Kidney (tissue), 14 donors: ENCODE data around the gene ZNF692. TPM values are rescaled to one million over a fixed set of nuclear protein-coding genes. Genes with fewer than 3 reads are reported as not detected.

Source experiments
- DNase-seq, 5 donors: peaks; one replicate each; pipeline ENCODE4 v3.0.0-alpha.2; 2013 to 2020
- FAIRE-seq: peaks from 2 replicates; lab custom pipeline; 2012; peaks lifted over from hg19 to GRCh38; lab: Jason Lieb, UNC
- H3K27ac ChIP-seq, 2 donors: one replicate each; pipeline ENCODE4 v1.7.0; 2013; ENCODE audit warnings: low read depth in 2 of 2, low read length in 2 of 2, inconsistent platforms in 1 of 2
- H3K27me3 ChIP-seq: one replicate; pipeline ENCODE4 v1.7.1; 2013; ENCODE audit warnings: low read length, inconsistent platforms; ENCODE audit not compliant: control insufficient read depth, insufficient read depth
- H3K36me3 ChIP-seq, 3 donors: one replicate each; pipeline versions ENCODE4 v1.7.0 to v1.7.1; 2013; ENCODE audit warnings: low read length in 3 of 3, control low read depth in 1 of 3, inconsistent platforms in 1 of 3; ENCODE audit not compliant: insufficient read depth in 3 of 3, control insufficient read depth in 2 of 3
- H3K4me1 ChIP-seq, 3 donors: one replicate each; pipeline versions ENCODE4 v1.7.0 to v1.7.1; 2013; ENCODE audit warnings: low read length in 3 of 3, inconsistent platforms in 1 of 3, low read depth in 1 of 3; ENCODE audit not compliant: control insufficient read depth in 2 of 3, insufficient read depth in 2 of 3
- H3K4me3 ChIP-seq, 3 donors: one replicate each; pipeline versions ENCODE4 v1.7.0 to v1.8.1; 2013; ENCODE audit warnings: low read length in 3 of 3, control low read depth in 1 of 3, inconsistent platforms in 1 of 3
- H3K9ac ChIP-seq, 3 donors: one replicate each; pipeline versions ENCODE4 v1.7.0 to v1.7.1; 2013; ENCODE audit warnings: low read length in 3 of 3, control low read depth in 1 of 3, inconsistent platforms in 1 of 3
- H3K9me3 ChIP-seq, 3 donors: one replicate each; pipeline versions ENCODE4 v1.7.0 to v1.7.1; 2013; ENCODE audit warnings: low read length in 3 of 3, control low read depth in 1 of 3, inconsistent platforms in 1 of 3; ENCODE audit not compliant: control insufficient read depth in 2 of 3, insufficient read depth in 1 of 3
- CTCF ChIP-seq: IDR thresholded peaks from 3 replicates; pipeline ENCODE4 v1.5.1; 2012; ENCODE audit warnings: mild to moderate bottlenecking, moderate library complexity, borderline replicate concordance; ENCODE audit not compliant: insufficient read depth; ENCODE audit errors: extremely low read depth
- intact Hi-C: fragments of 100-400 bp; cut with DNase I; formaldehyde crosslinking; loops from one replicate; pipeline ENCODE4 v1.11.1; 2022
- polyA plus RNA-seq: library from polyadenylated mRNA; stranded (reverse); fragments of 350-450 nt; fragmentation: Illumina TruSeq; extraction: RNeasy Lipid Tissue Mini Kit (QIAGEN cat#74804); gene quantifications from one replicate; pipeline ENCODE4 v1.2.3, GENCODE V29; 2014; ENCODE audit warnings: low read depth, low replicate concordance; ENCODE audit not compliant: insufficient read depth
- total RNA-seq: library from RNA; stranded (reverse); fragmentation: NEBNext Ultra II Directional; extraction: Animal tissue kit (Norgen Biotek cat#: 25700); gene quantifications from one replicate; pipeline ENCODE4 v1.2.1, GENCODE V29; 2021
- donor health status: control.
- donor health status: control.
- donor health status: control.
- donor health status: control.
- donor health status: control.
- donor health status: DM: yes; HTN: yes; CAD: no.
- donor health status: Normal renal cell carcinoma (clear cell type).

Gene ZNF692
- total and polyA plus RNA-seq, 2 donors from 2014 or later, result 29.6 to 34.4 TPM

- no peaks in the 10 kb centered on the region for H3K27me3 ChIP-seq
- DNase-seq, result peak; percentile 93 to 98 (median 97)
- H3K36me3 ChIP-seq, result no peaks in the 10 kb centered on the region
- FAIRE-seq, result no peak
- H3K9me3 ChIP-seq, result no peaks in the 10 kb centered on the region
- H3K4me1 ChIP-seq, result peaks cover 0 to 22% (median 6%) of the 10 kb centered on the region in 3 donors
- no peak for TF ChIP-seq CTCF
- H3K4me3 ChIP-seq, result peak overlapping the region; percentile 81 to 92 (median 85)
- intact Hi-C loops, result no loop called here
- peak overlapping the region; percentile 85 to 99 (median 87) for H3K9ac ChIP-seq
- H3K27ac ChIP-seq, result peak overlapping the region; percentile 100
These were observed 20.3 kb downstream of the ZNF692 start for GRCh38 chr1:248838357-248839167.

DNA sequence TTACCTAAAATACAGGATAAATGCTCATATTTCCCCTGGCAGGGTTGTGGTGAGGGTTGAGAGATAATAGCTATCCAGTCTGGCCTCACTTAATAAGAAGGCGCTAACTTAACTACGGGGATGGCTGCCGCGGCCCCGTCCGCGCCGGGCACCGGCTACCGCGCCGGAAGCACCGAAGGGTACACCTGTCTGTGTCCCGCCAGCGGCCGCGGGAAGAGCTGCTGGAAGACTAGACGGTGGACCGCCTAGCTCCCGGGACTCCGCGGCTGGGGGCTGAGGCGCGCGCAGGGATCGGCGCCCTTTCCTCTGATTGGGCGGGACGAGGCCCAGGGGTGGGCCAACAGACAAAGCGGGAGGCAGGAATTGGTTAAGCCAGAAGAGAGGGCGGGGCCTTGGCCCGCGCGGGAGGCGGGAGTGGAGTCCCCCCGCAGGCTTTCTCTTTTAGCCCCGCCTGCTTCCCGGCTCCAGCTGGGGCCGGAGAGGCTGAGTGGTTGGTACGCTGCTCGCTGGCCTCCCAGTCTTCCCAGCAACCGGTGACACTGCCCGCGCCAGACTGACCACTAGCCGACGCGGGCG, 21.0 kb downstream of the ZNF692 start, which contains the start of gene ZNF672:
TSS of gene ZNF672 (plus strand) at position 444 of the 576 bp plus-strand sequence. CDS start 9,051 bp downstream, outside the sequence.
- Histone ChIP-seq H3K4me1 (peaks cover 0 to 22% (median 6%) of the 10 kb centered on the region in 3 donors), H3K9ac (peak within 1 kb of the TSS; percentile 87 to 99 (median 89)), H3K27ac (peak within 1 kb of the TSS; percentile 100), H3K36me3 (no peaks in the 10 kb centered on the region), H3K4me3 (peak within 1 kb of the TSS; percentile 82 to 92 (median 85)), H3K27me3 (no peaks in the 10 kb centered on the region), H3K9me3 (no peaks in the 10 kb centered on the region)
- intact Hi-C loops, result no loop called here
- TF ChIP-seq CTCF, result no peak
- DNase-seq, result peak; percentile 99 to 100 (median 99)
- no peak for FAIRE-seq

- TF ChIP-seq CTCF, result no peak
- DNase-seq (no peak), FAIRE-seq (no peak)
- no peaks in the 10 kb centered on the region for H3K9me3 ChIP-seq
- intact Hi-C loops, result no loop called here
- H3K36me3 ChIP-seq, result no peaks in the 10 kb centered on the region
- peak overlapping the region; percentile 57 to 89 (median 67) for H3K9ac ChIP-seq
- no peaks in the 10 kb centered on the region for H3K27me3 ChIP-seq
- H3K4me1 ChIP-seq, result peaks cover 0 to 21% (median 6%) of the 10 kb centered on the region in 3 donors
- H3K27ac ChIP-seq, result peak overlapping the region; percentile 92 to 100
- H3K4me3 ChIP-seq, result peak overlapping the region; percentile 80 to 92 (median 82)
These were observed 21.7 kb downstream of the ZNF692 start for GRCh38 chr1:248837045-248837780.
